ENCODE measurements around the gene GCLC. TPM values are rescaled to one million over a fixed set of nuclear protein-coding genes. Genes with fewer than 3 reads are reported as not detected.

Gene GCLC
- polyA plus RNA-seq, 1 donor (not counting 4 experiments of a cell fraction or from before 2014, with no cell fraction given) = 73.2 TPM

GRCh38 chr6:53456809-53457208 is 88.1 kb downstream of the GCLC start:
- Histone ChIP-seq H3K79me2 (ENCODE audit: control insufficient read depth, insufficient read depth, low read length) (no peaks in the 10 kb centered on the region), H3K9ac (ENCODE audit: control insufficient read depth, extremely low read depth, insufficient read depth, low read length) (no peak overlapping the region), H3K4me2 (ENCODE audit: control insufficient read depth, extremely low read depth, insufficient read depth, low read depth, low read length) (no peak overlapping the region), H3K27ac (ENCODE audit: control insufficient read depth, insufficient read depth, low read length) (no peak overlapping the region), H3K36me3 (ENCODE audit: control insufficient read depth in 2 of 2, extremely low read depth in 1 of 2, insufficient read depth in 2 of 2, low read length in 2 of 2) (no peaks in the 10 kb centered on the region), H3K27me3 (ENCODE audit: control insufficient read depth, extremely low read depth, insufficient read depth, low read length) (no peaks in the 10 kb centered on the region), H3K9me3 (ENCODE audit: control insufficient read depth, low read depth, low read length) (no peaks in the 10 kb centered on the region), H4K20me1 (ENCODE audit: control insufficient read depth, extremely low read depth, insufficient read depth, low read length) (no peaks in the 10 kb centered on the region), H3K9me1 (ENCODE audit: control insufficient read depth, extremely low read depth, insufficient read depth, low read length) (no peaks in the 10 kb centered on the region), H3K4me1 (ENCODE audit: control insufficient read depth, extremely low read depth, insufficient read depth, low read length) (no peaks in the 10 kb centered on the region), H3K4me3 (ENCODE audit: control insufficient read depth in 2 of 3, extremely low read depth in 1 of 3, insufficient read depth in 2 of 3, low read depth in 1 of 3, low read length in 3 of 3) (no peak overlapping the region), H2AFZ (ENCODE audit: control insufficient read depth, low read length) (no peak overlapping the region)
- no peak for DNase-seq (ENCODE audit: low read depth, low spot score)
- dilution Hi-C loops (cut with MboI; ENCODE audit: extremely low pct_ligation_motif_present, low sequenced_read_pairs) = no loop called here
- no peak for TF ChIP-seq CTCF (optimal IDR thresholded peaks at IDR 0.05 in 1 of 3, IDR thresholded peaks at IDR 0.05 in 1 of 3, conservative IDR thresholded peaks at IDR 0.05 in 1 of 3; ENCODE audit: extremely low read depth in 1 of 3, insufficient read depth in 2 of 3, low read length in 3 of 3)
- TF ChIP-seq EZH2 (IDR thresholded peaks at IDR 0.05; ENCODE audit: low read length) = no peak
- FAIRE-seq = no peak

- Histone ChIP-seq H3K9me1 (ENCODE audit: control insufficient read depth, extremely low read depth, insufficient read depth, low read length) (no peaks in the 10 kb centered on the region), H3K9me3 (ENCODE audit: control insufficient read depth, low read depth, low read length) (no peaks in the 10 kb centered on the region), H3K27ac (ENCODE audit: control insufficient read depth, insufficient read depth, low read length) (no peak overlapping the region), H3K4me2 (ENCODE audit: control insufficient read depth, extremely low read depth, insufficient read depth, low read depth, low read length) (no peak overlapping the region), H3K79me2 (ENCODE audit: control insufficient read depth, insufficient read depth, low read length) (no peaks in the 10 kb centered on the region), H3K36me3 (ENCODE audit: control insufficient read depth in 2 of 2, extremely low read depth in 1 of 2, insufficient read depth in 2 of 2, low read length in 2 of 2) (no peaks in the 10 kb centered on the region), H3K9ac (ENCODE audit: control insufficient read depth, extremely low read depth, insufficient read depth, low read length) (no peak overlapping the region), H3K27me3 (ENCODE audit: control insufficient read depth, extremely low read depth, insufficient read depth, low read length) (no peaks in the 10 kb centered on the region), H4K20me1 (ENCODE audit: control insufficient read depth, extremely low read depth, insufficient read depth, low read length) (no peaks in the 10 kb centered on the region), H3K4me3 (ENCODE audit: control insufficient read depth in 2 of 3, extremely low read depth in 1 of 3, insufficient read depth in 2 of 3, low read depth in 1 of 3, low read length in 3 of 3) (no peak overlapping the region), H3K4me1 (ENCODE audit: control insufficient read depth, extremely low read depth, insufficient read depth, low read length) (no peaks in the 10 kb centered on the region), H2AFZ (ENCODE audit: control insufficient read depth, low read length) (no peak overlapping the region)
- FAIRE-seq (no peak), DNase-seq (ENCODE audit: low read depth, low spot score) (no peak)
- dilution Hi-C loops (cut with MboI; ENCODE audit: extremely low pct_ligation_motif_present, low sequenced_read_pairs) = no loop called here
- TF ChIP-seq EZH2 (IDR thresholded peaks at IDR 0.05; ENCODE audit: low read length) (no peak), CTCF (optimal IDR thresholded peaks at IDR 0.05 in 1 of 3, IDR thresholded peaks at IDR 0.05 in 1 of 3, conservative IDR thresholded peaks at IDR 0.05 in 1 of 3; ENCODE audit: extremely low read depth in 1 of 3, insufficient read depth in 2 of 3, low read length in 3 of 3) (no peak)
These were observed 89.2 kb downstream of the GCLC start for GRCh38 chr6:53455678-53456077.
